SK-N-MC (cell line): Measurements from ENCODE around the gene ANK3.

Experiments
- EZH2 ChIP-seq: fragments of 200-600 bp; sonication (generic); IDR thresholded peaks from one replicate; pipeline ENCODE4 v1.6.1; 2017; ENCODE audit warnings: antibody characterized with exemption
- FOXP2 ChIP-seq: optimal IDR thresholded peaks from 2 replicates; pipeline ENCODE3; 2011; ENCODE audit warnings: mild to moderate bottlenecking, moderate library complexity; ENCODE audit not compliant: insufficient read depth; ENCODE audit errors: extremely low read length, control extremely low read depth
- POLR2AphosphoS5 ChIP-seq: IDR thresholded peaks from 2 replicates; pipeline ENCODE4 v1.6.1; 2012; ENCODE audit warnings: mild to moderate bottlenecking, low read depth, low read length, borderline replicate concordance

DNA sequence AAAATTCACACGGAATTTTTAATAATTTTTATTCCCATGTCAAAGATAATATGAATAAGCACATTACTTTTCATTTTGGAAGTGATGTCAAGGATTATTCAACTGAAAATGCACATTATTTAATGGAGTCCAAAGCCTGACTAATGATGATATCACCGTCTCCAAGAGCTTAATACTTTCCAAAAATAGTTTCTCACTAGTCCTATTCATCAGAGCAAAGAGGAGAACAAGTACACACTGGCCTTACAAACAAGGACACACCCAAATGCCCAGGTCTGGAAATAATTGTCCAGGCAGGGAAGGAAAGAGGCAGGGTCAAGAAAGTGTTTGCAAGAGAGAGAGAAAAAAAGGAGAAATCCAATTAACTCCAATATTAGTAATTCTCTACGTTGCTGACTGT, 266.5 kb downstream of the ANK3 start:
- TF ChIP-seq EZH2 (no peak), POLR2AphosphoS5 (no peak), FOXP2 (no peak)
